HepG2 (cell line): ENCODE results near the gene ANKRD65. TPM values are rescaled to one million over a fixed set of nuclear protein-coding genes. Genes with fewer than 3 reads are reported as not detected.

ENCODE experiments used
- ATAC-seq: fragments of 200-7000 bp; cut with Tn5 transposase; 3 replicates; pipeline ENCODE4 v1.9.1; 2020; ENCODE audit warnings: mild to moderate bottlenecking, moderate library complexity
- BruUV-seq: library from RNA; stranded (reverse); fragments of 400-500 nt; replicated peaks from 2 replicates; lab custom pipeline; 2021; lab: Mats Ljungman, UMichigan
- CTCF ChIA-PET: fragments of 300-600 bp; formaldehyde crosslinking; extraction: SDS; loops from one replicate; lab custom pipeline; 2021; ENCODE audit warnings: low total read pairs, inconsistent platforms, low intra/inter-chr PET ratio; lab: Yijun Ruan, JAX
- POLR2A ChIA-PET: fragments of 350-600 bp; sonication (Branson Sonifier 250); formaldehyde crosslinking; loops from one replicate; lab custom pipeline; 2020; ENCODE audit warnings: antibody characterized with exemption, inconsistent platforms; lab: Yijun Ruan, JAX
- DNase-seq: peaks from one replicate; pipeline ENCODE4 v3.0.0-alpha.2; 2015; ENCODE audit warnings: low spot score
- FAIRE-seq: peaks from 3 replicates; lab custom pipeline; 2011; peaks lifted over from hg19 to GRCh38; lab: Jason Lieb, UNC
- H2AFZ ChIP-seq: one replicate; pipeline ENCODE4 v1.6.1; 2011; ENCODE audit warnings: low read length, inconsistent platforms
- H3K27ac ChIP-seq: fragments of 300-600 bp; 3 replicates; pipeline ENCODE4 v1.8.0; 2011; ENCODE audit warnings: mixed run types, mild to moderate bottlenecking, mixed read lengths, low read length, inconsistent platforms; ENCODE audit not compliant: insufficient read depth; ENCODE audit errors: extremely low read length
- H3K27me3 ChIP-seq, 2 experiments: fragments of 200-600 bp in 1 of 2; 2 replicates in 1 of 2; 3 replicates in 1 of 2; pipeline versions ENCODE4 v1.6.0 to v1.8.0; 2011; ENCODE audit warnings: low read length in 2 of 2, mild to moderate bottlenecking in 2 of 2, moderate library complexity in 2 of 2, inconsistent platforms in 1 of 2; ENCODE audit not compliant: insufficient read depth in 2 of 2, control insufficient read depth in 1 of 2
- H3K36me3 ChIP-seq, 2 experiments: fragments of 200-600 bp in 1 of 2; replicated peaks in 1 of 2; 2 replicates in 1 of 2; 3 replicates in 1 of 2; pipeline versions ENCODE4 v1.5.1 to v1.8.0; 2011; ENCODE audit warnings: low read length in 2 of 2, inconsistent platforms in 1 of 2; ENCODE audit not compliant: insufficient read depth in 2 of 2, control insufficient read depth in 1 of 2
- H3K4me1 ChIP-seq: 2 replicates; pipeline ENCODE4 v1.5.1; 2012; ENCODE audit warnings: low read length, inconsistent platforms; ENCODE audit not compliant: insufficient read depth
- H3K4me2 ChIP-seq: 2 replicates; pipeline ENCODE4 v1.6.0; 2011; ENCODE audit warnings: low read depth, low read length, inconsistent platforms
- H3K4me3 ChIP-seq, 3 experiments: fragments of 200-600 bp in 1 of 3; sonication (generic), shearing (Covaris generic) in 1 of 3; replicated peaks in 1 of 3; 2 replicates each; pipeline ENCODE4 v1.5.1; 2011 to 2016; ENCODE audit warnings: low read length in 3 of 3, inconsistent platforms in 2 of 3, low read depth in 2 of 3, mild to moderate bottlenecking in 2 of 3, control low read depth in 1 of 3, mixed read lengths in 1 of 3; ENCODE audit not compliant: insufficient read depth in 1 of 3
- H3K79me2 ChIP-seq: one replicate; pipeline ENCODE4 v1.6.1; 2011; ENCODE audit warnings: low read length, inconsistent platforms; ENCODE audit not compliant: insufficient read depth
- H3K9ac ChIP-seq: 2 replicates; pipeline ENCODE4 v1.6.0; 2011; ENCODE audit warnings: mild to moderate bottlenecking, low read depth, low read length, inconsistent platforms; ENCODE audit not compliant: insufficient read depth
- H3K9me3 ChIP-seq: 2 replicates; pipeline ENCODE4 v1.5.1; 2012; ENCODE audit warnings: mild to moderate bottlenecking, low read length
- H4K20me1 ChIP-seq: 2 replicates; pipeline ENCODE4 v1.6.0; 2011; ENCODE audit warnings: inconsistent platforms, mild to moderate bottlenecking, low read length, moderate library complexity; ENCODE audit not compliant: insufficient read depth
- AGO2 ChIP-seq: fragments of 200-400 bp; formaldehyde crosslinking; optimal IDR thresholded peaks from 2 replicates; pipeline ENCODE3; 2017; ENCODE audit warnings: mild to moderate bottlenecking, low read depth, low read length, moderate library complexity
- GZF1 ChIP-seq: sonication (generic); formaldehyde crosslinking; IDR thresholded peaks from 2 replicates; pipeline ENCODE4 v1.5.1; 2020; ENCODE audit warnings: mild to moderate bottlenecking, missing genetic modification reagents
- RBFOX2 ChIP-seq: fragments of 200-400 bp; formaldehyde crosslinking; IDR thresholded peaks from 2 replicates; pipeline ENCODE4 v1.6.1; 2017; ENCODE audit warnings: low read depth, mild to moderate bottlenecking, low read length
- ZNF782 ChIP-seq: sonication (generic); formaldehyde crosslinking; IDR thresholded peaks from 2 replicates; pipeline ENCODE4 v1.4.0; 2020; ENCODE audit warnings: missing genetic modification reagents, mild to moderate bottlenecking, borderline replicate concordance
- WGBS: methylation state at CpG from one replicate; pipeline ENCODE4 v1.1.6; 2017; ENCODE audit warnings: low lambda C conversion rate; 5-methylcytosine and 5-hydroxymethylcytosine counted together
- in situ Hi-C: cut with HindIII; loops from 2 replicates; pipeline ENCODE4 v1.10.0; 2017; ENCODE audit warnings: low pct_unique_long_range_greater_than_20kb; ENCODE audit not compliant: extremely low pct_ligation_motif_present
- intact Hi-C: fragments of 100-400 bp; cut with micrococcal nuclease; formaldehyde crosslinking; loops from one replicate; pipeline ENCODE4 v1.10.0; 2022; ENCODE audit not compliant: unreplicated experiment
- polyA plus RNA-seq, 8 experiments: library from polyadenylated mRNA; depleted of rRNA in 3 of 8; stranded (reverse) in 7 of 8; unstranded in 1 of 8; fragments of >200 nt; fragmentation: Illumina TruSeq in 4 of 8; extraction: Trizol in 4 of 8; gene quantifications; 2 replicates each; pipeline versions ENCODE4 v1.2.1 to v1.2.3, GENCODE V29; 2011 to 2016; ENCODE audit warnings: low read depth in 4 of 8, missing spikeins in 1 of 8, mixed read lengths in 1 of 8; ENCODE audit not compliant: insufficient read depth in 1 of 8
- total RNA-seq, 5 experiments: library from RNA; depleted of rRNA; stranded (reverse); fragments of >200 nt; fragmentation: Illumina TruSeq; extraction: Trizol; gene quantifications; 2 replicates each; pipeline ENCODE4 v1.2.3, GENCODE V29; 2016; ENCODE audit warnings: low read depth in 1 of 5
- TF ChIP-seq, protein P1 (sequence below): sonication (generic); formaldehyde crosslinking; IDR thresholded peaks from 2 replicates; pipeline ENCODE4 v1.4.0; 2020; ENCODE audit warnings: mild to moderate bottlenecking, missing genetic modification reagents

ANKRD65 gene
- total and polyA plus RNA-seq, 2 of the 13 experiments (the other 11 are each of a cell fraction or from before 2014, with no cell fraction given): 12.1 to 30.1 TPM

DNA sequence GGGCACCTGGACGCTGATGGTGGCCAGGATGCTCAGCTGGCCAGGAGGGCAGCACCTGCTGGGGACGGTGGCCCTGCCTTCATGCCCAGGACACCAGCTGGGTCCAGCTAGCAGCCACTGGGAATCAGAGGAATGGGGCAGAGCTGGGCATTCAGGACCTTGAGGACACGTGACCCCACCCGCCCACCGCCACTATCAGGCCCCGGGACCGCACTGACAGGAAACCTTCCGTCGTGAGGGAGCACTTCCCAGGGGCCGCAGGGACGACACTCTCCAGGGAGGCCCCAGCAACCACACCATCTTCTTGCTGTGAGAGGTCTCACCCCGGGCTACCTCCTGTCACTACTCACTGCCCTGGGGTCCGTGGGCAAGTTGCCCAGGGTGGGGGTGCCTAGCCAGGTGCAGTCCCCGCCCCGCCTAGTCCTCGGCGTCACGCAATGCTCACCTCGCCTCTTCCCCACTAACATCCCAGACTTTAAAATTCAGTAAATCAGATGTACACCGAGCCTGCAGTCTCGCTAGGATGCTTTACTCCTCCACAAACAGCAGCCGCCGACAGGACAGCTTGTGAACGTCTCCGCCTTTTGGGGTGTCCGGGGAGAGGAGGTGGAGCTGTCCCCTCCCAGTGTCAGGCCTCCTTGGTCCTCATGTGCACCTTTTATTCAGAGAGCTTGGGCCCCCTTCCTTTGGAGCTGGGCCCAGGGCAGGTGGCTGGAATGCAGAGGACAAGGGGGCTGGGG lies 19.4 kb upstream of the ANKRD65 start (continued):
- TF ChIP-seq, protein P1, sequence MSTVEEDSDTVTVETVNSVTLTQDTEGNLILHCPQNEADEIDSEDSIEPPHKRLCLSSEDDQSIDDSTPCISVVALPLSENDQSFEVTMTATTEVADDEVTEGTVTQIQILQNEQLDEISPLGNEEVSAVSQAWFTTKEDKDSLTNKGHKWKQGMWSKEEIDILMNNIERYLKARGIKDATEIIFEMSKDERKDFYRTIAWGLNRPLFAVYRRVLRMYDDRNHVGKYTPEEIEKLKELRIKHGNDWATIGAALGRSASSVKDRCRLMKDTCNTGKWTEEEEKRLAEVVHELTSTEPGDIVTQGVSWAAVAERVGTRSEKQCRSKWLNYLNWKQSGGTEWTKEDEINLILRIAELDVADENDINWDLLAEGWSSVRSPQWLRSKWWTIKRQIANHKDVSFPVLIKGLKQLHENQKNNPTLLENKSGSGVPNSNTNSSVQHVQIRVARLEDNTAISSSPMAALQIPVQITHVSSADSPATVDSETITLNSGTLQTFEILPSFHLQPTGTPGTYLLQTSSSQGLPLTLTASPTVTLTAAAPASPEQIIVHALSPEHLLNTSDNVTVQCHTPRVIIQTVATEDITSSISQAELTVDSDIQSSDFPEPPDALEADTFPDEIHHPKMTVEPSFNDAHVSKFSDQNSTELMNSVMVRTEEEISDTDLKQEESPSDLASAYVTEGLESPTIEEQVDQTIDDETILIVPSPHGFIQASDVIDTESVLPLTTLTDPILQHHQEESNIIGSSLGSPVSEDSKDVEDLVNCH (CRISPR knock-in tag): no peak
- TF ChIP-seq GZF1: no peak

- H3K36me3 ChIP-seq: peaks cover 0 to 2% of the 10 kb centered on the region in 2 experiments; a peak in 1 of 5 replicates
- H3K9ac ChIP-seq: no peak overlapping the region
- TF ChIP-seq ZNF782 (CRISPR knock-in tag): no peak
- peak; percentile 66; the same call in 1 of the 2 replicates for TF ChIP-seq RBFOX2
- TF ChIP-seq AGO2: peak; percentile 19
- intact Hi-C loops: loop anchor here (5.0 kb wide), 1 partner anchor 32 kb away; the partner anchor contains the start of gene MRPL20
- DNase-seq: no peak
- CTCF ChIA-PET: no interaction called here
- H4K20me1 ChIP-seq: no peaks in the 10 kb centered on the region
- peaks cover 56% of the 10 kb centered on the region for H3K4me1 ChIP-seq
- ATAC-seq: no peak
- H2AFZ ChIP-seq: no peak overlapping the region
- POLR2A ChIA-PET: interaction anchor here (1.0 to 5.4 kb wide), 5 partner anchors 8 to 65 kb away, joined by 3 to 76 read pairs (median 15); partner anchors contain the start of genes ANKRD65, AURKAIP1 and MRPL20
- peaks cover 27% of the 10 kb centered on the region for H3K79me2 ChIP-seq
- 98% methylated on average over 74 of the region's 82 CpGs for WGBS
- H3K4me2 ChIP-seq: no peak overlapping the region
- H3K27me3 ChIP-seq: no peaks in the 10 kb centered on the region
- BruUV-seq: no TSS peak
- in situ Hi-C loops: loop anchor here (5.0 kb wide), 1 partner anchor 37 kb away; no protein-coding TSS in a partner anchor
- H3K27ac ChIP-seq: no peak overlapping the region
- H3K4me3 ChIP-seq: no peak overlapping the region
- H3K9me3 ChIP-seq: no peaks in the 10 kb centered on the region
- FAIRE-seq: no peak
Observed at GRCh38 chr1:1439546-1440261, 18.6 kb upstream of the ANKRD65 start.
